Keratinocyte (primary cell): ENCODE data around the gene BTBD17. TPM values are rescaled to one million over a fixed set of nuclear protein-coding genes. Genes with fewer than 3 reads are reported as not detected.

ENCODE experiments used
- DNase-seq: peaks from one replicate; pipeline ENCODE4 v3.0.0-alpha.2; 2011; ENCODE audit warnings: low read depth, missing footprints, low spot score
- FAIRE-seq: peaks from 2 replicates; lab custom pipeline; 2011; peaks lifted over from hg19 to GRCh38; lab: Jason Lieb, UNC
- H2AFZ ChIP-seq: 2 replicates; pipeline ENCODE4 v1.6.0; 2012; ENCODE audit warnings: low read length, control low read depth, inconsistent platforms; ENCODE audit not compliant: control insufficient read depth
- H3K27ac ChIP-seq: 2 replicates; pipeline ENCODE4 v1.5.1; 2011; ENCODE audit warnings: low read length; ENCODE audit not compliant: control insufficient read depth, insufficient read depth
- H3K27me3 ChIP-seq: 3 replicates; pipeline ENCODE4 v1.6.0; 2011; ENCODE audit warnings: low read length; ENCODE audit not compliant: control insufficient read depth, insufficient read depth; ENCODE audit errors: extremely low read depth
- H3K36me3 ChIP-seq, 2 experiments: 2 replicates in 1 of 2; 3 replicates in 1 of 2; pipeline ENCODE4 v1.5.1; 2011; ENCODE audit warnings: low read length in 2 of 2, mild to moderate bottlenecking in 1 of 2; ENCODE audit not compliant: control insufficient read depth in 2 of 2, insufficient read depth in 2 of 2; ENCODE audit errors: extremely low read depth in 1 of 2
- H3K4me1 ChIP-seq: 3 replicates; pipeline ENCODE4 v1.5.1; 2011; ENCODE audit warnings: low read length; ENCODE audit not compliant: control insufficient read depth, insufficient read depth; ENCODE audit errors: extremely low read depth
- H3K4me2 ChIP-seq: 3 replicates; pipeline ENCODE4 v1.6.0; 2011; ENCODE audit warnings: low read depth, low read length; ENCODE audit not compliant: control insufficient read depth, insufficient read depth; ENCODE audit errors: extremely low read depth
- H3K4me3 ChIP-seq, 3 experiments: fragments of 200-600 bp in 1 of 3; sonication (generic) in 1 of 3; 2 replicates in 2 of 3; 3 replicates in 1 of 3; pipeline ENCODE4 v1.5.1; 2011 to 2016; ENCODE audit warnings: low read length in 3 of 3, mild to moderate bottlenecking in 3 of 3, control low read depth in 2 of 3, inconsistent platforms in 1 of 3, low read depth in 1 of 3, mixed read lengths in 1 of 3, mixed run types in 1 of 3, moderate library complexity in 1 of 3; ENCODE audit not compliant: control insufficient read depth in 2 of 3, insufficient read depth in 2 of 3; ENCODE audit errors: extremely low read depth in 1 of 3
- H3K79me2 ChIP-seq: 2 replicates; pipeline ENCODE4 v1.6.0; 2012; ENCODE audit warnings: low read length; ENCODE audit not compliant: control insufficient read depth, insufficient read depth
- H3K9ac ChIP-seq: 3 replicates; pipeline ENCODE4 v1.6.0; 2011; ENCODE audit warnings: low read length; ENCODE audit not compliant: control insufficient read depth, insufficient read depth; ENCODE audit errors: extremely low read depth
- H3K9me1 ChIP-seq: 3 replicates; pipeline ENCODE4 v1.6.0; 2011; ENCODE audit warnings: low read length; ENCODE audit not compliant: control insufficient read depth, insufficient read depth; ENCODE audit errors: extremely low read depth
- H3K9me3 ChIP-seq: 2 replicates; pipeline ENCODE4 v1.5.1; 2012; ENCODE audit warnings: low read depth, low read length; ENCODE audit not compliant: control insufficient read depth
- H4K20me1 ChIP-seq: 3 replicates; pipeline ENCODE4 v1.6.0; 2011; ENCODE audit warnings: low read length; ENCODE audit not compliant: control insufficient read depth, insufficient read depth; ENCODE audit errors: extremely low read depth
- EZH2 ChIP-seq: IDR thresholded peaks from one replicate; pipeline ENCODE4 v1.6.1; 2012; ENCODE audit warnings: inconsistent platforms, mild to moderate bottlenecking, low read length, moderate library complexity
- dilution Hi-C: fragments of 300-500 bp; cut with MboI; formaldehyde crosslinking; loops from one replicate; pipeline ENCODE4 v1.7.0; 2020; ENCODE audit warnings: low sequenced_read_pairs; ENCODE audit not compliant: extremely low pct_ligation_motif_present
- polyA plus RNA-seq, 5 experiments: library from polyadenylated mRNA; depleted of rRNA in 3 of 5; stranded (reverse) in 3 of 5; stranded (forward) in 1 of 5; unstranded in 1 of 5; fragments of >200 nt; gene quantifications; 1 replicate in 1 of 5; 2 replicates in 3 of 5; 3 replicates in 1 of 5; pipeline versions ENCODE4 v1.2.1 to v1.2.3, GENCODE V29; 2011 to 2012; ENCODE audit warnings: missing spikeins in 2 of 5, low read depth in 1 of 5, low replicate concordance in 1 of 5
- TF ChIP-seq, protein P1 (sequence below), 3 experiments: IDR thresholded peaks in 1 of 3; conservative IDR thresholded peaks in 1 of 3; optimal IDR thresholded peaks in 1 of 3; 2 replicates in 2 of 3; 3 replicates in 1 of 3; pipeline versions ENCODE3 to v1.5.1; 2011; ENCODE audit warnings: low read length in 3 of 3, mild to moderate bottlenecking in 3 of 3, moderate library complexity in 2 of 3, control low read depth in 1 of 3, inconsistent platforms in 1 of 3; ENCODE audit not compliant: insufficient read depth in 2 of 3; ENCODE audit errors: extremely low read depth in 1 of 3

Gene BTBD17
- polyA plus RNA-seq, 1 donor (not counting 4 experiments of a cell fraction or from before 2014, with no cell fraction given): not detected

GRCh38 chr17:74389937-74390679 is 28.4 kb upstream of the BTBD17 start:
- no peak overlapping the region for H3K27ac ChIP-seq
- H3K4me2 ChIP-seq: no peak overlapping the region
- no peak overlapping the region for H2AFZ ChIP-seq
- H3K27me3 ChIP-seq: peaks cover 21% of the 10 kb centered on the region
- H3K9me1 ChIP-seq: no peaks in the 10 kb centered on the region
- H4K20me1 ChIP-seq: peaks cover 2% of the 10 kb centered on the region
- no peaks in the 10 kb centered on the region for H3K9me3 ChIP-seq
- TF ChIP-seq, protein P1, sequence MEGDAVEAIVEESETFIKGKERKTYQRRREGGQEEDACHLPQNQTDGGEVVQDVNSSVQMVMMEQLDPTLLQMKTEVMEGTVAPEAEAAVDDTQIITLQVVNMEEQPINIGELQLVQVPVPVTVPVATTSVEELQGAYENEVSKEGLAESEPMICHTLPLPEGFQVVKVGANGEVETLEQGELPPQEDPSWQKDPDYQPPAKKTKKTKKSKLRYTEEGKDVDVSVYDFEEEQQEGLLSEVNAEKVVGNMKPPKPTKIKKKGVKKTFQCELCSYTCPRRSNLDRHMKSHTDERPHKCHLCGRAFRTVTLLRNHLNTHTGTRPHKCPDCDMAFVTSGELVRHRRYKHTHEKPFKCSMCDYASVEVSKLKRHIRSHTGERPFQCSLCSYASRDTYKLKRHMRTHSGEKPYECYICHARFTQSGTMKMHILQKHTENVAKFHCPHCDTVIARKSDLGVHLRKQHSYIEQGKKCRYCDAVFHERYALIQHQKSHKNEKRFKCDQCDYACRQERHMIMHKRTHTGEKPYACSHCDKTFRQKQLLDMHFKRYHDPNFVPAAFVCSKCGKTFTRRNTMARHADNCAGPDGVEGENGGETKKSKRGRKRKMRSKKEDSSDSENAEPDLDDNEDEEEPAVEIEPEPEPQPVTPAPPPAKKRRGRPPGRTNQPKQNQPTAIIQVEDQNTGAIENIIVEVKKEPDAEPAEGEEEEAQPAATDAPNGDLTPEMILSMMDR (optimal IDR thresholded peaks at IDR 0.05 in 1 of 3, IDR thresholded peaks at IDR 0.05 in 1 of 3, conservative IDR thresholded peaks at IDR 0.05 in 1 of 3; ENCODE audit: extremely low read depth in 1 of 3, insufficient read depth in 2 of 3, low read length in 3 of 3): no peak
- TF ChIP-seq EZH2: no peak
- FAIRE-seq (no peak), DNase-seq (no peak)
- no peaks in the 10 kb centered on the region for H3K79me2 ChIP-seq
- dilution Hi-C loops: no loop called here
- no peak overlapping the region for H3K9ac ChIP-seq
- H3K4me3 ChIP-seq: no peak overlapping the region
- no peaks in the 10 kb centered on the region for H3K36me3 ChIP-seq
- H3K4me1 ChIP-seq: no peaks in the 10 kb centered on the region

GRCh38 chr17:74389084-74389753 is 27.6 kb upstream of the BTBD17 start:
- Histone ChIP-seq H3K27me3 (peaks cover 21% of the 10 kb centered on the region), H3K36me3 (no peaks in the 10 kb centered on the region), H2AFZ (no peak overlapping the region), H3K4me1 (no peaks in the 10 kb centered on the region), H3K9me3 (no peaks in the 10 kb centered on the region), H3K79me2 (no peaks in the 10 kb centered on the region), H3K4me3 (no peak overlapping the region), H3K9me1 (no peaks in the 10 kb centered on the region), H3K4me2 (no peak overlapping the region), H3K9ac (no peak overlapping the region), H3K27ac (no peak overlapping the region), H4K20me1 (peaks cover 2% of the 10 kb centered on the region)
- no peak for DNase-seq
- no peak for FAIRE-seq
- dilution Hi-C loops: no loop called here
- TF ChIP-seq, protein P1 (optimal IDR thresholded peaks at IDR 0.05 in 1 of 3, IDR thresholded peaks at IDR 0.05 in 1 of 3, conservative IDR thresholded peaks at IDR 0.05 in 1 of 3; ENCODE audit: extremely low read depth in 1 of 3, insufficient read depth in 2 of 3, low read length in 3 of 3): no peak
- TF ChIP-seq EZH2: no peak
